ENCODE measurements around the gene RXRA. TPM values are rescaled to one million over a fixed set of nuclear protein-coding genes. Genes with fewer than 3 reads are reported as not detected.

RXRA gene
- total RNA-seq, 2 donors from 2014 or later, result 45.4 to 58.1 TPM

DNA sequence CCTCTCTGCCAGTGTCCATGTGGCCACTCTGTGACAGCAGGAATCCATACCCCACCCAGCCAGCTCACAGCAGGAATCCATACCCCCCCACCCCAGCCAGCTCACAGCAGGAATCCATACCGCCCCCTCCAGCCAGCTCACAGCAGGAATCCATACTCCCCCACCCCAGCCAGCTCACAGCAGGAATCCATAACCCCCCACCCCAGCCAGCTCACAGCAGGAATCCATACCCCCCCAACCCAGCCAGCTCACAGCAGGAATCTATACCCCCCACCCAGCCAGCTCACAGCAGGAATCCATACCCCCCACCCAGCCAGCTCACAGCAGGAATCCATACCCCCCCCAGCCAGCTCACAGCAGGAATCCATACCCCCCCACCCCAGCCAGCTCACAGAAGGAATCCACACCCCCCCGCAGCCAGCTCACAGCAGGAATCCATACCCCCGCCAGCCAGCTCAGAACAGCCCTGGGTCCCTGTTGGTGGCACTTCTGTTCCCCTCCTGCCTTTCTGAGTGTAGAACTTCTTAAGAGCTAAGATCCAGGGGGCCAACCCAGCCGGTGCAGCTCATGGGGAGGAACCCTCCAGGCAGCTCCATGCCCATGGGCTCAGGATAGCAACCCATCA, 8.4 kb upstream of the RXRA start:
- H3K9me3 ChIP-seq, result peaks cover 5% of the 10 kb centered on the region
- no peak for DNase-seq (ENCODE audit: low spot score)
- no peaks in the 10 kb centered on the region for H3K27me3 ChIP-seq (replicated peaks; ENCODE audit: insufficient read depth)
- no peak overlapping the region for H3K27ac ChIP-seq
- no peak for ATAC-seq (ENCODE audit: insufficient number of reproducible peaks, low FRiP score, low read depth)
- no peak overlapping the region for H3K4me3 ChIP-seq
- peaks cover 6 to 19% of the 10 kb centered on the region in 2 donors for H3K4me1 ChIP-seq (ENCODE audit: control insufficient read depth in 1 of 2, low read depth in 2 of 2)
- TF ChIP-seq, protein P1, sequence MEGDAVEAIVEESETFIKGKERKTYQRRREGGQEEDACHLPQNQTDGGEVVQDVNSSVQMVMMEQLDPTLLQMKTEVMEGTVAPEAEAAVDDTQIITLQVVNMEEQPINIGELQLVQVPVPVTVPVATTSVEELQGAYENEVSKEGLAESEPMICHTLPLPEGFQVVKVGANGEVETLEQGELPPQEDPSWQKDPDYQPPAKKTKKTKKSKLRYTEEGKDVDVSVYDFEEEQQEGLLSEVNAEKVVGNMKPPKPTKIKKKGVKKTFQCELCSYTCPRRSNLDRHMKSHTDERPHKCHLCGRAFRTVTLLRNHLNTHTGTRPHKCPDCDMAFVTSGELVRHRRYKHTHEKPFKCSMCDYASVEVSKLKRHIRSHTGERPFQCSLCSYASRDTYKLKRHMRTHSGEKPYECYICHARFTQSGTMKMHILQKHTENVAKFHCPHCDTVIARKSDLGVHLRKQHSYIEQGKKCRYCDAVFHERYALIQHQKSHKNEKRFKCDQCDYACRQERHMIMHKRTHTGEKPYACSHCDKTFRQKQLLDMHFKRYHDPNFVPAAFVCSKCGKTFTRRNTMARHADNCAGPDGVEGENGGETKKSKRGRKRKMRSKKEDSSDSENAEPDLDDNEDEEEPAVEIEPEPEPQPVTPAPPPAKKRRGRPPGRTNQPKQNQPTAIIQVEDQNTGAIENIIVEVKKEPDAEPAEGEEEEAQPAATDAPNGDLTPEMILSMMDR (IDR thresholded peaks at IDR 0.05), result no peak
- H3K36me3 ChIP-seq, result no peaks in the 10 kb centered on the region

DNA sequence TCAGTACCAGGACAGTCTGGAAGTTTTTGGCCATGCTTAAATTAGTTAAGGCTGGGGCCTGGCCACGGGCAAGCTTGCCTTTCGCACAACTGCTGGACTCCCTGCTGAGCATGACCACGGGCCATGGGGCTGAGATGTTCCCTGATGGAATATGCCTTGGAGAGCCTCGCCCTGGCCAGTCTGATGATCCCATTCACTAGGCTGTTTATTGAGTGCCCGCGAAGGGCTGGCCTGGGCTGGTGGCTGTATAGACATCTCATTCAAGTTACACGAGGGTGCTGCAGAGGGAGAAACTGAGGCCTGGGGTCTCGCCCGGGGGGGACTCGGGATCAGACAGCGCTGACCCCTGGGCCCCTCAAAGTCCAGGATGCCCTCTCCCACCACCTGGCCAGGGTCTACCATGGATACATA, 7.8 kb upstream of the RXRA start:
- DNase-seq (ENCODE audit: low spot score), result no peak
- H3K27ac ChIP-seq, result no peak overlapping the region
- TF ChIP-seq, protein P1 (IDR thresholded peaks at IDR 0.05), result no peak
- no peak for ATAC-seq (ENCODE audit: insufficient number of reproducible peaks, low FRiP score, low read depth)
- no peak overlapping the region for H3K4me3 ChIP-seq
- no peaks in the 10 kb centered on the region for H3K9me3 ChIP-seq
- peaks cover 6 to 25% of the 10 kb centered on the region in 2 donors for H3K4me1 ChIP-seq (ENCODE audit: control insufficient read depth in 1 of 2, low read depth in 2 of 2)
- H3K36me3 ChIP-seq, result no peaks in the 10 kb centered on the region
- H3K27me3 ChIP-seq (replicated peaks; ENCODE audit: insufficient read depth), result no peaks in the 10 kb centered on the region

DNA sequence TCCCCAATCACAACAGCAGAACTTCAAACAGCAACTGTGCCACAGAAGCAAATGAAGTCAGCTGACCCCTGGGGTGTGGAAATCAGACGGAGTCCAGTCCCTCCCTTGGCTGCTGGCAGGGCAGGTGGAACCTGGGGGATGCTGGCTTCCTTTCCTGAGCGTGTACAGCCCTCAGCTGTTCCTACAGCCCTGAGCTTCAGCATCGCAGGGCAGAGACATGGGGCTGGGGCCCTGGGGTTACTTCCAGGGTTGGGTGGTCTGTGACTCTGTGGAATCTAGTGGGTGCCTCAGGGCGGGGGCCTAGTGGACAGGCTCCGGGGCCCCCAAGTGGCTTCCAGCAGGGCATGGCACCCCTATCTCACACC, 7.3 kb upstream of the RXRA start:
- TF ChIP-seq, protein P1 (IDR thresholded peaks at IDR 0.05), result no peak
- peaks cover 9 to 29% of the 10 kb centered on the region in 2 donors for H3K4me1 ChIP-seq (ENCODE audit: control insufficient read depth in 1 of 2, low read depth in 2 of 2)
- DNase-seq (ENCODE audit: low spot score), result no peak
- no peak overlapping the region for H3K27ac ChIP-seq
- H3K27me3 ChIP-seq (replicated peaks; ENCODE audit: insufficient read depth), result no peaks in the 10 kb centered on the region
- ATAC-seq (ENCODE audit: insufficient number of reproducible peaks, low FRiP score, low read depth), result no peak
- H3K36me3 ChIP-seq, result no peaks in the 10 kb centered on the region
- H3K9me3 ChIP-seq, result no peaks in the 10 kb centered on the region
- no peak overlapping the region for H3K4me3 ChIP-seq

DNA sequence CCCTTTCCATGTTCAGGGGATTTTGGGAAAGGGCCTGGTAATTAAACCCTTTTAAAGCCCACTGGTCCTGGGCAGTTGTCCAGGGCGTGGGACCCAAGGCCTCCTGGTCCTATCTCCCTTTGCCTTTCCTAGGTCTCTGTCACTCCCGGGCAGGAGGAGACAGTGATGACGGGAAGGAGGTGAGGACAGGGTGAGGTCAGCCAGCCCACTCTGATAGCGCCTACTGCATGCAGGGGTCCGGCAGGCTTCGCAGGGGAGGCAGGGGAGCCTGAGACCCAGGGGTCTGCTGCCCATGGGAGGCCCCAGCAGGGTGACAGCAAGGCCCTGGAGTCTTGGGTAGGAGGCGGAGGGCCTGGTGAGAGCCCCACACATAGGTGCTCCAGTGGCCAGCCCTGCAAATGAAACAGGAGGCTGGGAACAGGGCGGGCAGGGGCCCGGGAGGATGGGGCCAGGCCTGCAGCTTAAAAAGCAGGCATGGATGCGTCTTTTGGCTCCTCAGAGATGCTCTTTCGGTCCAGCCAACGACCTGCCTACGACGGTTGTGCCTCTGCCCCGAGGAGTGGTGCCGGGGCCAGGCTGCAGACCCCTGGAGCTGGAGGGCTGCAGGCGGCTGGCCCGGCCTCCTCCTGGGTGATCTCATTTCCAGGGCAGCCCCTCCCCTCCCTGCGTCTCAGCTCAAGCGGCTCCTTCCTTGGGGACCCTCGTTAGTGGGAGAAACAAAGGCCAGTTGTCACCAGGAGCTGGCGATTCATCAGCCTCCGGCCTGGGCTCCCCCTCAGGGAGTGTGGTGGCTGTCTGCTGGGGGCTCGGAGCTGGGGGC, 6.7 kb upstream of the RXRA start:
- Histone ChIP-seq H3K4me1 (ENCODE audit: control insufficient read depth in 1 of 2, low read depth in 2 of 2) (peaks cover 15 to 35% of the 10 kb centered on the region in 2 donors), H3K4me3 (no peak overlapping the region), H3K27me3 (replicated peaks; ENCODE audit: insufficient read depth) (no peaks in the 10 kb centered on the region), H3K36me3 (no peaks in the 10 kb centered on the region), H3K9me3 (no peaks in the 10 kb centered on the region), H3K27ac (no peak overlapping the region)
- TF ChIP-seq, protein P1 (IDR thresholded peaks at IDR 0.05), result no peak
- DNase-seq (ENCODE audit: low spot score) (no peak), ATAC-seq (ENCODE audit: insufficient number of reproducible peaks, low FRiP score, low read depth) (no peak)

DNA sequence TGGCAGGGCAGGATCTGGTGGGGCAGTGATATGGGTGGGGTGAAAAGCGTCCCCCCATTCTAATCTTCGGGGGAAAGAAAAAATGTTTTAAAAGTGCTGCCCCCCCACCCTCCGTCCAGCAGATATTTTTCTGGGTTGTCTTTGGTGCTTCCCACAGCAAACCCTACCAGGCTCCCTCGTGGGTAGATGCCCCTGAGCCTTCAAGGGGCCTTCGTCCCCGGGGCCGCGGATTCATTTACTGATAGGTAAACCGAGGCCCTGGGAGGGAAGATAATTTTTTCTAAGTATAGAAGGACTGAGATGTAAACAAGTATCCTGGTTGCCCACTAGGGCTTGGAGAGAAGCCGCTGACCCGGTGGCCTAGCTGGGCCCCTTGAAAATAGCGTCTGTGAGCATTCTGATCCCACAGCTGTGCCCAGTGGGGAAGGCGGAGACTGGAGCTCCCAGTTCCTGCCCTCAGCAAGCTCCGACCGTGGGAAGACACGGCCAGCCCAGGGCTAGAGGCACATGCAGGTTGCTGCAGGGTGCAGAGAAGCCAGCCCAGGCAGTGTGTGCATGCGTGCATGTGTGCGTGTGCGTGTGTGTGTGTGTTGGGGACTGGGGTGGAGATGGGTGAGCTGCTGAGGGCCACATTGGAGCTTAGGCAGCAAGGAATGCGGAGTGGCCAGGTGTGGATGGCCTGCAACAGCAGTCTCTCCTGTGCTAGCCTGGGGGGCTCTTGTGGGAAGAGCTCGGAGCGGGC, 6.0 kb upstream of the RXRA start:
- no peaks in the 10 kb centered on the region for H3K36me3 ChIP-seq
- no peaks in the 10 kb centered on the region for H3K27me3 ChIP-seq (replicated peaks; ENCODE audit: insufficient read depth)
- no peak overlapping the region for H3K27ac ChIP-seq
- no peaks in the 10 kb centered on the region for H3K9me3 ChIP-seq
- H3K4me3 ChIP-seq, result no peak overlapping the region
- ATAC-seq (ENCODE audit: insufficient number of reproducible peaks, low FRiP score, low read depth), result no peak
- DNase-seq (ENCODE audit: low spot score), result no peak
- H3K4me1 ChIP-seq (ENCODE audit: control insufficient read depth in 1 of 2, low read depth in 2 of 2), result peaks cover 17 to 42% of the 10 kb centered on the region in 2 donors
- TF ChIP-seq, protein P1 (IDR thresholded peaks at IDR 0.05), result no peak

Measured in thoracic aorta (tissue), 2 donors.